NCI-H2227 treated with DMSO at 0.1 percent for 48 hours (cell line): ENCODE measurements around the gene ERG.

ENCODE experiments used
- DNase-seq: peaks from one replicate; lab custom pipeline; 2025; lab: John Stamatoyannopoulos, UW

ERG gene

DNA sequence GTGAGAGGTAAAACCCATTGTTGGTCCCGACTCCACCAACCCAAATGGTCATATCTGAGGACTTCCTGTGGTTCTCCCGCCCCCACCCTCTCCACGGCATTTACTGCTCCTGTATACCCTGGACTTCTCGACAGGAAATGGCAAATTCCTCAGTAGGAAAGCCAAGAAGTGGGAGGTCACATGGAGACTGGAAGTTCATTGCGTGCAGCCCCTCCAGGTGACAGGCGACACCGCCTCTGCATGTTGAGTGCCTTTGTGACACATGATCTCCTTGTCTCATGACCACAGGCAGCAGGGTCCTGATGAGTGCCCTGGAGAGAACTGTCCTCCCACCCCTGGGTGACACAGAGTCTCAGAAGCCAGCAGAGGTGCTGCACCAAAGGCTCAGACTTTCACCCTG lies 24.2 kb downstream of the ERG start:
- no peak for DNase-seq

DNA sequence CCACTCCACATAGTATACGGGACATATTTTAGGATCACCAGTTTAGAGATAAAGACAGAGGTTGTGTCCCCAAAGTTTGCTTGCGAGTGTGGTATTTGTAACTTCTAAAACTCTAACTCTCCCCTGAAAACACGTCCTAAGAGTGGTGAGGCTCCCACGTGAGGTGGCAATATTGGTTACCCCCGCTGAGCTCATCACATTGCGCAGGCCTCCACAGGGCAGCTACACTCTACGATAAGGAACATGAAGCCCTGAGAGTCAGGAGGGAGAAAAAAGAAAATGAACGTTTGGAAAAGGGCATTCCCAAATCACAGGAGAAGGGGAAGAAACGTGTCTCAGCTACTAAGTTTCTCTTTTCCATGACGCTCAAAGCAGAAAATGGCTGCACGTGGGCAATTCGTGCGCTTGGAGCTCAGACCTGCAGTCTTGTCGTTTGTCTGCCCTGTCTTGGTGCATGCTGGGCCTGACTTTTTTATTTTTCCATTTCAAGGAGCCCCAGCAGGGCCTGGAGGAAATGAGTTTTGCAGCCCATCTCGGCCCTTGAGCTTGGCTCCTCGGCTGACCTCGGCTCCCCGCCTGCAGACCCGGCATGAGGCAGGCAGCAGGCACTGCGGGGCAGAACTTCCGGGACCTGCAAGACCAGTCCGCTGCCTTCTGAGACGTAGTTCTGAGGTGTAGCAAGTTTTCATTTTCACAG lies 25.7 kb downstream of the ERG start:
- no peak for DNase-seq

DNA sequence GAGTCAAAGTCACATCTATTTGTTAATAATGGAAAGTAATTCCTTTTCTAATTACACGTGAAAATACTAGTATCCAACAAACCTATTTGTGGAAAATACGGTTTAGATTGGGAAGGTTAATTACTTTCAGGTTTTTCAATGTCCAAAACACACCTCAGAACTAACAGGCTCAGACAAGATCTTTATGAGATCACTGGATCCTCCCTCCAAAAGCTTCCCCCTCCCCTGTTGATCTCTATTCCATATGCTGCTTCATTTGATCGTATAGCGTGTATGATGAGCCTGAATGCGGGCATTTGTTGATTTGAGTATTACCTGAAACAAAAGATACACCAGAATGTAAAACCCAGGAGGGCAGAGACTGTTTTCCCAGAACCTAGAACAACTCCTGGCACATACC lies 26.5 kb downstream of the ERG start:
- DNase-seq: no peak

DNA sequence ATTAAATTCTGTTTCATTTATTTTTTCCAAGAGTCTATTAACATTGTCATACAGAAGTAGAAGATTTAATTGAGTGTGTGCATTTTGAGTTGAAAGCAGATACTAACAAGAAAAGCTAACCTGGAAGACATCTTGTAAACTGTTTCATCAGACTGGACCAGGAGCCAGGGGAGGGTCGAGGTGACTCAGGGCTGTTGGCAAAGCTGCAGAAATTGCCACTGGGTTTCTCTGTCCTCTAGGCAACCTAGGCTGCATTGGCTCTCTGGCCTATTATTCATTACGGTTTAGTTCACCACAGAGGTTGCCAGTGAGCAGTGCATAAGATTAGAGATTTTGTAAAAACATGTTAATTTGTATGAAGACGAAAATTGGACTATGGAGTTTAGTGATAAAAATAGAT lies 27.5 kb downstream of the ERG start:
- DNase-seq: no peak

DNA sequence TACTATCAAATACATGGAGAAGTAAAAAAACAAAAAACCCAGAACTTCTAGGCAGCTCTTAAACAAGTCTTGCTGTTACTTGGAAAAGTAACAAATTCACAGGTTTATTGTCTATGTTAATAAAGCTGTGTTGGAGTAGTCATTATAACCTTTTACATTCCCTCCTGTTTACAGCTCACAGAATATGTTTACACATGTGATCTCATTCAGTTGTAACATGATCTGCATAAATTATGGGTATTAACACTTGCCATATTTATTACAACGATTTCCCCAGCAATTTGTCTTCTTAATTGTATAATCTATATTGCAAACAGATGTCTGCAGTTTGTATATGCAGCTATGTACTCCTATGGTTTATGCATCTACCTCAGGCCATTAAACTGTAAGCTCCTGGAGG lies 28.6 kb downstream of the ERG start:
- no peak for DNase-seq

DNA sequence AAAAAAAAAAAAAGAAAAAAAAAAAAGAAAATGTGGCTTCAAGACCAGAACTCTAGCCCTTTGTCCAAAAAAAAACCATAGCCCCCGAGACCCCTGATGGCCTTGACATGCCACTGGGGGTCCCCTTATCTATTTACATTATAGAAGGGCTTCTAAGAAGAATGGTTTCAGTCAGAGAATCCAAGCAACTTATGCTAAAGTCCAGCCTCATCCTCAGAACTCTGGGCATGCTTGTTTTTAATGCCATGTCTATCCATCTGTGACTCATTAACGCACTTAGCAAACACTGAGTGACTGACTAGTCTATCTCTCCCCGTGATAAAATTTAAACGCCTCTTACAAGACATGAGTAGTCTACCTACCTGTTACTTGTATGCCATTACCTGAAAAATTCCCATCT lies 29.3 kb downstream of the ERG start:
- DNase-seq: no peak

DNA sequence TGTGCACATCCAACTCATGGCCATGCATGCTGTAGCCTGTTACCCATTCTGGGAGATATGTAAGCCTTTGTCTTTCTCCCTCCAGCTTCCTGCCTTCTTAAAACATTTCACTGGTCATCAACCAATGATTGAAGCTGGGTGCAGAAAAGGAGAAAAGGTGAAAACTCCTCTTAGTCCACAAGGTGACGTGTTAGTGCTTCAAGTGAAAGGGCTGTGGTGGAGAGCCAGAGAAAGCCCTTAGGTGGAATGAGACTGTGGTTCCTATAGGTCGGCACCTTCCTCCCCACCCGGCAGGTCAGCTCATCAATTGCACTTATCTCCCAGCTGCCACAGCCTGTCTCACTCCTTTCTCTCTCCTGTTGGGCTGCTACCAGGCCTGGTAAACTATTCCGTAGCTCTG lies 30.4 kb downstream of the ERG start:
- DNase-seq: no peak

DNA sequence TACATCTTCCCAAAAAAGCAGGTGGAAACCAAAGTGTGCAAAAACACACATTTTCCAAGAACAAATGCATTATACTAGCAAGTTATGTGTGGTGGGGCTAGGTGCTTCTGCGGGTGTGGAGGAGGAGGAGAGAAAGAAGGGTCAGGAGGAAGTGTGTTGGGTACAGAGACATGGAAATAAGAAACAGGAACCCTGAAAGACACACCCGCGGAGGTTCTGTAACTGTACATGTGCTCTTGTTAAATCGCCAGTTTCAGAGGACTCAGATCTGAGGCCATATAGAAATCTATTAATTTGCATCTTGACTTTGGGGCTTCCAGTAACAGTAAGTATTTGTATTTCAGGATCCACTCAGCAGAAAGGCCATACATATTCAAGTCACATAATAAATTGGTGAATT lies 30.9 kb downstream of the ERG start:
- DNase-seq: no peak

DNA sequence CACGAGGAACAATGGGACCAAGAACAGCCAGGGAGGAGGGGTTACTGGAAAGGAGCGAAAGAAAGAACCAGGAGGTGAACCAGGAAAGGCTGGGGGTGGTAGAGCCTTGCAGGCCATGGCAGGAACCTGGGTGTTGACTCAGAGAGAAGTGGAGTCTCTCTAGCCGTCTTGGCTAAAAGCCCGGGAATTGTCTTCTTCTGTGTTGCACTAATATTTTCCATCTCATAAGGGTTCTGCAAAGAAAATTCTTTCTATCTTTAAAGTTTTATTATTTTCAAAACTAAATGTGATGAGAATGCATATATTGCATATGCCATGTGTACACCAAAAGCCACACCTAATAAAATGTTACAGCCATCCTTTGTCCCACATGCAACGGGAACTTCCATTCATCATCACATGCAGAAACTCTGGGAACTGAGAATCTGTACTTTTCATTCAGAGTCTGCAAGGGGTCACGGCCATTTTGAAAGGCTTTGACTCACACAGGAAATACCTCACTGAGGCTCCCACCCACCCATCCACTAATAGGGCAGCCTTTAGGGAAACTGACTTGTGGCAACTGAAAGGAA lies 38.0 kb downstream of the ERG start:
- no peak for DNase-seq

DNA sequence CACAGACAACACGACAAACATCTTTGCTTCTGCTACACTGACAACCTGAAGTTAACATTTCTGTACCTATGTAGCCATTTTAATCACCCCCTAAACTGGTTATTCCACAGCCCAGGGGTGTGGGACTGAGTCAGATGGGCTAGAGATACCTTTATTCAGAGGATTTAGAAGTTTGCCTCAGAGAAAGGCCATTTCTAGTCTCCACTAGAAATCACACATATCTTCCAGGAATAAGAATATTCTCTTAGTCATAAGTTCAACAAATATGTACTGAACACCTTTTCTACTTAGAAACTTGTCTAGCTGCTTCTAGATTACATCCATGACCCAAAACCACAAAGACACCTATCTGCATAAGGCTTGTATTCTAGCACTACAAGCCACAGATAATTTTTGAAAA lies 38.8 kb downstream of the ERG start:
- no peak for DNase-seq

DNA sequence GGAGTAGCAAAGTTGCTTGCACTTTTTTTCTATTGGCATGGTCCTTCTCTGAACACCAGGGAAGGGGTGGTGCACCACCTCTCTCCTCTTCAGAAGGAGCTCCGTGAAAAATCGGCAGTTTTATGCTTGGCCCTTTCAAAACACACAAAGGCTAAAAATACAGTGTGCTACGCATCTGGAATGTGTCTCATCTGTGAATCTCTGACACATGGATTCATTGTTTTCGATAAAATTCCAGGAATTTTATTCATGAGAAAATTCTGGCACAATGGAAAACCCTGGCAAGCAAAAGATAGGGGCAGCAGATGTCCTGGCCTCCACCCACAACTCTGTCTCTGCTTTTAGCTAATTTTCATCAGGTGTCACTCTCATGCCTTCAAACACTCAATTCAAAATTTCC lies 42.9 kb downstream of the ERG start:
- no peak for DNase-seq

DNA sequence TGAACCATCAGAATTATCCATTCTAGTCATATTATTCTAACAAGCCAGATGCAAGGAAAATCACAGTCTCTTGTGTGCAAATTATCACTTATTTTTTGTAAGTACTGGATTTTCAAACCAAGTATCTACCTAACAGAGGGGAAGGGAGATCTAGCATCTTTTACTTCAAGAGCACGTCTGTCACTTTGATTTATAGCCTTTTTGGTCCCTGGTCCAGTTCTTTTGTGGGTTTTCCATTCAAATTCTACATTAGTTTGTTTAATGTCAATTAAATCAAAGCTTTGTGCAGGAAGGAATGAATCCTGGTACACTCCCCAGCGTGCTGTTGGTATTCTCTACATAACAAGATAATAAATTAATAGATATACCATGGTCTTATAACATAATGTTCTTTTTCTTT lies 43.6 kb downstream of the ERG start:
- no peak for DNase-seq

DNA sequence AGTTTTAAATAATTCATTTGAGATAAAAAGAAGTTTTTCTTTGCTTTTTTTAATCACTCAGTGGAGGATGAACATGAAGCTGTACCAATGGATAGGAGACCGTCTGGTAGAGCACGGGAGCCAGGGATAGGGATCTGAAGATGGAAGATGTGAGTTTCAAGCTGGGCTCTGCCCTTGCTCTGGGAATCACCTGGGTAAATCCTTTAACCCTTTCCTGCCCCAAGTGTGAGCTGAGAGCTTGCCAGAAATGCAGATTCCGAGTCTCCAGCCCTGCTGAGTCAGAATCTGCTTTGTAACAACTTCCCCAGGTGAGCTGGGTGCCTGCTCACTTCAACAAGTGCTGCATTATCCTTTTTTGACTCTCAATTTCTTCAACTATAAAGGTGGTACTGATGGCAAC lies 44.1 kb downstream of the ERG start:
- no peak for DNase-seq

DNA sequence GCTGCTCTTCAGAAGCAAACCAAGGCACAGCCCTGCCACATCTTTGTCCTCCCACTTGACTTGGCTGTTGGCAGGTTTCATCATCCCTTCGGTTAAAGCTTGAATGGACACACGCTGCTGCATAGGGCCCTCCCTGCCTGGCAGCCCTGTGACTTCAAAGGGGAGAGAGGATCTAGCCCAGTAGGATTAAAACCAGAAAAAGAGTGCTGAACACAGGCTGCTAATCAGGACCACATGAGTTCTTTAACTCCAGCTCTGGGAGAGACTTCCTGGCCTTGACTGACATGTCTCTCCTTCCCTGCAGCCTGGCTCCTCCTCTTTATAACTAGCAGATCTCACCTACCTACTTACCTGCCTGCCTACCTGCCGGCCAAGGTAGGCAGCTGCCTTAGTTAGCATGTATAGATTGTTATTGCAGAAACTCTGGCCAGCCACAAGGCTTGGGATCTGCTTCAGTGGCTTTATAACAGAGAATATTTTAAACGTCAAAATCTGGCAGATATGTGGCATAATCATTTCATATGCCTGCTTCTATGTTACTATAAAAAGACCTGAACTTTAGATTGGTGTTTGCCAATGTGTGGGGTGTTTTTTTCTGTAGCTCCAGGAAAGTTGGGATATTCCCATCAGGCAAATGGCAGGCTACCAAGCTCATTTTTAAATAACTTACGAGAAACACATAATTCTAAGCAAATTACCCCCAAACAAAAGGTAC lies 49.4 kb downstream of the ERG start:
- DNase-seq: no peak

DNA sequence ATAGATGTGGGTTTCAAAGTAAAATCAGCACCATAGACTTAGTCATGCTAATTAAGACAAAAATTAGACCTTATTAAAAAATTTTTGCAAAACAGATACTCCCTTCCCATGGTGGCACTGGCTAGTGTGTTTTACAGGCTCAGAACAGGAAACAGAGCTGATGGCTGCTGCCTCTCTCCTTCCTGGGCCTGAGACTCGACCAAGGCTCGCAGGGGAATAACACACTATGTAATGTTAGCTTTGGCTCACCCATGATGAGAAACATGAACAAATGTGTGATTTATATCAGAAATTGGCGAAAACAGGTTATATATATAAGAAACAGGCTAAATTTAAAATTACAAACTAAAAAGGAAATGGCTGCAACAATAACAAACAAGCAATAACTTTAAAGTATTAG lies 50.7 kb downstream of the ERG start:
- no peak for DNase-seq

DNA sequence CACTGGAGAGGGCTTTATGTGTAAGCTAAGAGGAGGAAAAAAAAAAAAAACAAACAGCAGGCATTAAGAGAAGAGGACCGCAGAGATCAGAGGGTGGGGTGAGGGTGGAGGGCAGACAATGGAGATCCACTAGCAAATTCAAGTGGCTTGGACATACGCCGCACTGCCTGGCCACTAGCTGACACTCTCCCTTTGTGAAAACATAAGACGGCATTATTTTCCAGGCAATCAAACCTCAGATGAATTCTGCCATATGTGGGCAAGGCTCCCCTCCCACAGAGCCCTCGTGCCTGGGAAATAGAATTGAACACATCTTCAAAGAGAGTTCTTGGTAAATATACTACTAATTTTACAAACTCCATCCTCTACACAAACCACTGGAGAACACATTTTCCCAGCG lies 53.6 kb downstream of the ERG start:
- no peak for DNase-seq

DNA sequence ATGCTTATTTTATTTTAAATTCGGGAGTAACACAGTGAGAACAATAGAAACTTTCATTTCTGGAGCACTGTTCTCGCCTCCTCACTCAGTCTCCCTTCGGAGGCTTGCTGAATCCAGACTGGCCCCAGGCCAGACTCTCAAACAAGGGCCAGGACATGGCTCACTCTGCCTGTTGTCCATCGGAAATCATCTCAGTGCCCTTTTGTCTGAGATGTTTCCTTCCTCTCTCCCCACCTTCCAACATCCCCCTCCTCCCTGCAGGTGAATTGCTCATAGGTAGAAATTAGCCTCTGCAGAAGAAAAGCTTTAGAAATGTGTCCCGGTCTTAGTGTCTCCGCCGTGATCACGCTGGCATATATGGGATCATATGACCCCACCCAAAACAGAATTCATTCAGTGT lies 55.2 kb downstream of the ERG start:
- no peak for DNase-seq

DNA sequence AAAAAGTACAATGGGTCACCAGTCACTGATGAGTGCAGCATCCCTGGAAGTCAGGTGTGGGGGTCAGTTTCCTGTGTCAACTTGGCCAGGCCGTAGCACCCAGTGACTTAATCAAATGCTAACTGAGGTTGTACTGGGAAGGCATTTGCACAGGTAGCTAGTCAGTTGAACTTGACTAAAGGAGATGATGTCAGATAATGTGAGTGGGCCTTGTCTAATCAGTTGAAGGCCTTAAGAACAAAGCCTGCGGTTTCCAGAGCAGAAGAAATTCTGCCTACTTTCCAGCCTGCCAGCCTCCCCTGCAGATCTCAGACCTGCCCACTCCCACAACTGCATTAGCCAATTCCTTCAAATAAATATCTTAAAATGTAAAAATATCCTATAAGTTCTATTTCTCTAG lies 57.1 kb downstream of the ERG start:
- DNase-seq: no peak

DNA sequence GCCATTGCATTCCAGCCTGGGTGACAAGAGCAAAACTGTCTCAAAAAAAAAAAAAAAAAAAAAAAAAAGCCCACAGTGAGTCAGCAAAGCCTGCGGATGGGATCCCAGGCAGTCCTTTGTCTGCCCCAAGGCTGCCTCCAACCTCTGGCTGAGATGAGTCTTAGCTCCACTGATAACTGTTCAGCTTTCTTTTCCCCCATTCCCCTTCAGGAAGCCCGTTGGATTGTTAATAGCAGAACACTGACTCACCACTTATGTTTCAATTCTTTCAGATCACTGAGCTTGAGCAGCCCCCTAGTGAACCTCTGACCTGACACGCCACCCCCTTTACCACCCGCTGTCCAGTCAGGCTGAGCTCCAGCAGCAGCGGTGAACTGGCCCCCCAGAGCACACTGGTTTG lies 57.5 kb downstream of the ERG start:
- no peak for DNase-seq

DNA sequence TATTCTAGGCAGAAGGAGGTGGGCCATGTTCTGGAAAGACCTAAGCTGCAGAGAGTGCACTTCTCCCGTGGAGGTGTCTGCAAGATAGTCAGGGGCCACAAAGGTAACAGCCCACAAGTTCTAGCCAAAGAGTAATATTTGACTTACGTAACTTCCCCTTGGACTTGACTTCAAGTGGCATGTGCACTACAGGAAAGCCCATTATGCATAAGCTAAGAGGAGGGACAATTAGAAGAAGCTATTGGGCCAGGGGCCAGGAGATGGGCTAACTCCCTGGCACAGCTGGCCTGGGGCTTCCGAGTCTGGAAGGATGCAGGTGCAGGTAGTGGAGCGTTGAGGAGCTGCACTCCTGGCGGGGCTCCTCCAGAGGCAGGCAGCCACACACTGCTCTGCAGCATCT lies 58.3 kb downstream of the ERG start:
- DNase-seq: no peak

DNA sequence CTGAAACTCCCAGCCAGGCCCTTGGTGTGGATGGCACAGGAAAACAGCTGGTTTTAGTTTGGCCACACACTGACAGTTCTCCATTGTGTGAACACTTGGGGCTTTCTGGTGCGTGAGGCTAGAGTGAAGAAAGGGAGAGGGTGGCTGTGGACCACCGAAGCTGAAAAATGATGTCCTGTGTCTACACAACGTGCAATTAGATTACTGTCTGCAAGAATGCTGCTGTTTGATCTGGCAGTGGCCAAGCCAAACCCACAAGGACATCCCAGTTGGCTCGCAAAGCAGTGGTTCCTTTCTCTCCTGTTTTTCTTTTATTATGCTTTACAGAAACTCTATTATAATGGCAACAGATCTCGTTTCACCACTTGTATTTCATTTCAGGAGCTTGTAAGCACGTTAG lies 58.9 kb downstream of the ERG start:
- DNase-seq: no peak

DNA sequence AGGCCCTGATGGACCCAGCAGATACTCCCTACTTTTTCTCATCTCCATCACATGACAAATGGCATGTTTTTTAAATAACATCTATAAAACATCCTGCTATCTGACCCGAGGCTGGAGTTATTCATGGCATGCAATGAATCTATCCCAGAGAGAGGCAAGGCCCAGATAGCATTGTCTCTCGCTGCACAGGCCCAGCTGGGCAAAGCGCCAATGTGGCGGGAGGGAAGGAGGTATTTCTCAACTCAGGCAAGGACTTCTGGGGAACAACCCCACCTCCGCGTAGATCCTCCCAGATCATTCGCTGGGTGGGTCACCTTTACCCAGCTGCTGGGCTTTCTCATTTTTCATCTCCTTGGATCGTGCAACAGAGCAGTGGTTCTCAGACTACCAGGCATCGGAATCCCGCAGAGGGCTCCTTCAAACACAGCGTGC lies 59.8 kb downstream of the ERG start:
- DNase-seq: no peak

DNA sequence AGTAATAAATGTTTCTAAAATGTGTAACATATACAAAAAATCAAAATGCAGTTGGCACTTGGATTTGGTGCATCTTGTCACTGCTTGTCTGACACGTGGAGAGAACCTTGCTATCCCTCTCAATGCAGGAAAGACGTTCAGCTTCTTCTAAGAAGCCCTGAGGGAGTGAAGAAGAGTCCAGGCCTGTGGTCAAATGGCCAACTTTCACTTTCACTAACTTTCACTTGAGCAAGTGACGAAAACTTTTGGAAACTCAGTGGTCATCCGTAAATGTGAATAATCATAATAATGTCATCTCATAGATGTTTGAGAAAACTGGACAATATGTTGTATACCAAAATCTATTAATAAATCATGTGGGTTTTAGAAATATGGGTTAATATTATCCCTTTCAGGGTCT lies 61.9 kb downstream of the ERG start:
- DNase-seq: no peak
